ENCODE data around the gene DNAJA2.
"Not testable (repeated sequence)": the region's sequence is repeated elsewhere in the genome, so short reads cannot be mapped to it uniquely, and the experiment has no call there.

DNAJA2 gene

DNA sequence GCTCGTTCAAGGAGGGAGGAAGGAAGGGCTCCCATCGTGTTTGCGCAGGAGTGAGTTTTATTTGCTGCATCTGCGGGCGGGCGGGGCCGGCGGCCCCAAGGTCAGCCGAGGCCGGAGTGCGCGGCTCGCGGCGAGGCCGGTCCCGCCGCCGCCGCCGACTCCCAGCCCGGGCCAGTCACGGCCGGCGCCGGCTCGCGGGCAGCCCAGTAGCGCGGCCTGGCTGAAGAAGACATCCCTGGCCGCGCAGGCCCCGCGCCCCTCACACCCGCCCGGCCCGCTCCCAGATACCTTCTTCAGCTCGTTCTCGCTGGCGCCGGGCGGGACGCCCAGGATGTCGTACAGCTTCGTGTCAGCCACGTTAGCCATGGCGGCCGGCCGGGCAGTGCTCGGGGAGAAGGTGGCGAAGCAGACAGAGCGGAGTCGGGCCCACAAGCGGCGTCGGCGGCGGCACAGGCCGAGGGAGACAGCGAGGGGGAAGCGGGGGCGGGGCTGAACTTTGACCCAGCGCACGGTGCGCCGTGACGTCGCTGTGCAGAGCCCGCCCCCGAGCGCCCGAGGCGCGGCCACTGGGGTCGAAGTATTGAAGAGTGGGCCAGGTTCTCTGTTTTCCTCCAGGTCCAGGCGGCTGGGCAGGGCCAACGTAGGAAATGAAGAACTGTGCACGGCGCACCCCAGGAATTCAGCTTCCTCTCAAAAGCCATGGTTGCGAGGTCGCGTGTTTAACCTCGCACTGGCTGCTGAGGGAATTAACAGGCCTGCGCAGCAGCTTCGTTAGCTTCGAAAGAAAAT is at the start of gene DNAJA2:
Gene DNAJA2, minus strand, starts transcription at position 468 of the 789 bp plus-strand sequence. Its CDS starts 102 bp downstream, at position 366.
- DNase-seq (ENCODE audit: low read depth, low spot score), result peak; percentile 72

DNA sequence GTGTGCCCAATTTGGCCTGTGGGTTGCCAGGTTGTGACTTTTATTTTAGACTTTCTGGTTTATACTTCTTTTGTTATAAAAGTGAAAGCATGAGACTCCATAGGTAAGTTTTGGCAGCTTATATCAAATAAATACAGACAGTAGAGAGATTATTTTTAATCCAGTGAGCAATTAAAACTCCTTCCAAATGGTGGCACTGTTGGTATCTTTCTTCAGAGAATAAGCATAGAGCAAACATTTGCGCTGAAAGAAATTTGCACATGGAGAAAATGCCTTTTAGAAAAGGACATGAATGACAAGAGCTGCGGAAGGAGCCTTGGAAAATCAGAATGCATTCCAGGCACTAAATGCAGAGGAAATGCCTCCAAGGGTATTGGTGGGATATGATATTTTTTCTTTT is 46.1 kb upstream of the DNAJA2 start:
- DNase-seq (ENCODE audit: low read depth, low spot score), result no peak

DNA sequence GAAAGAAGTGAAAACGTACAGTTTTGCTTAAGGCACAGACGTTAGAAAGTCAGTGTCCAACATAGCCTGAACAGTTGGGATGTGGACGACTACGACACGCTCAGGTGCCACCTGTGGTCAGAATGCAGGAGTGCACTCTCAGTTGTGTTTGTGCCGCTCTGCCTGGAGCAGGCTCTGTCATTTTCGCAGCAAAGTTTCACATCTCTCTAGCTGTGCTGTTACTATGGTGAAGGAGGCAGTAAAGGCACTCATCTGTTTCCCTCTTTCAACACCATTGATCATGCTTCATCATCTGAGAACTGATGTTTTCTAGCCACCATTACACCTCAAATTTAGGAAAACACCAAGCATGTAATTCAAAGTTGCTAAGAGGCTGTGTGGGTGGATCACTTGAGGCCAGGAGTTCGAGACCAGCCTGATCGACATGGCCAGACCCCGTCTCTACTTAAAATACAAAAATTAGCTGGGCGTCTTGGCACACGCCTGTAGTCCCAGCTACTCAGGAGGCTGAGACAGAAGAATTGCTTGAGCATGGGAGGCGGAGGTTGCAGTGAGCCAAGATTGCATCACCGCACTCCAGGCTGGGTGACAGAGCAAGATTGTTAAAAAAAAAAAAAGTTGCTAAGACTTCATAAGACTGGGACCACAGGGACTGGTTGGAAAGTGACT is 44.9 kb upstream of the DNAJA2 start:
- no peak for DNase-seq (ENCODE audit: low read depth, low spot score)

- DNase-seq (ENCODE audit: low read depth, low spot score), result no peak
These were observed 44.2 kb upstream of the DNAJA2 start for GRCh38 chr16:47017636-47018035.

GRCh38 chr16:47016700-47017133 is 43.2 kb upstream of the DNAJA2 start:
- no peak for DNase-seq (ENCODE audit: low read depth, low spot score)

GRCh38 chr16:47013910-47014309 is 40.4 kb upstream of the DNAJA2 start:
- DNase-seq (ENCODE audit: low read depth, low spot score), result no peak

GRCh38 chr16:47013172-47013571 is 39.7 kb upstream of the DNAJA2 start:
- DNase-seq (ENCODE audit: low read depth, low spot score), result no peak

- not testable (repeated sequence) for DNase-seq (ENCODE audit: low read depth, low spot score)
These were observed 37.3 kb upstream of the DNAJA2 start for GRCh38 chr16:47010812-47011211.

GRCh38 chr16:47008612-47009011 is 35.1 kb upstream of the DNAJA2 start:
- no peak for DNase-seq (ENCODE audit: low read depth, low spot score)

GRCh38 chr16:47008174-47008573 is 34.7 kb upstream of the DNAJA2 start:
- no peak for DNase-seq (ENCODE audit: low read depth, low spot score)

GRCh38 chr16:47004652-47005051 is 31.2 kb upstream of the DNAJA2 start:
- DNase-seq (ENCODE audit: low read depth, low spot score), result no peak

DNA sequence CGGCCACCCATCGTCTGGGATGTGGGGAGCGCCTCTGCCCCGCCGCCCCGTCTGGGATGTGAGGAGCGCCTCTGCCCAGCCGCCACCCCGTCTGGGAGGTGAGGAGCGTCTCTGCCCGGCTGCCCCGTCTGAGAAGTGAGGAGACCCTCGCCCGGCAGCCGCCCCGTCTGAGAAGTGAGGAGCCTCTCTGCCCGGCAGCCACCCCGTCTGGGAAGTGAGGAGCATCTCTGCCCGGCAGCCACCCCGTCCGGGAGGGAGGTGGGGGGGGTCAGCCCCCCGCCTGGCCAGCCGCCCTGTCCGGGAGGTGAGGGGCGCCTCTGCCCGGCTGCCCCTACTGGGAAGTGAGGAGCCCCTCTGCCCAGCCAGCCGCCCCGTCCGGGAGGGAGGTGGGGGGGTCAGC is 26.6 kb upstream of the DNAJA2 start:
- DNase-seq (ENCODE audit: low read depth, low spot score), result not testable (repeated sequence)

DNA sequence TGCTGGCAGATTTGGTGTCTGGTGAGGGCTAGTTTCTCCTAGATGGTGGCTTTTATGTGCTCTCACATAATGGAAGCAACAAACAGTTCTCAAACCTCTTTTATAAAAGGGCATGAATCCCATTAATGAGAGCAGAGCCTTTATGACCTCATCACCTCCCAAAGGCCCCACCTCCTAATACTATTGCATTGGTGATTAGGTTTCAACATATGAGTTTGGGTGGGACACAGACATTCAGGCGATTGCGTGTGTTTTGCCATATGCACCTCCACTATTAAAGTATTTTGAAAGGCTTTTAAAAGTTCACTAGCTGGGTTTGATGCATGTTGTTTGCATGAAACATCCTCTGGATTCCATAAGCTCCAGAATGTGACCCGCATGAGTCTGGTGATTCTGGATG is 24.4 kb upstream of the DNAJA2 start:
- no peak for DNase-seq (ENCODE audit: low read depth, low spot score)

GRCh38 chr16:46996952-46997458 is 23.5 kb upstream of the DNAJA2 start:
- DNase-seq (ENCODE audit: low read depth, low spot score), result no peak

GRCh38 chr16:46996391-46996790 is 22.9 kb upstream of the DNAJA2 start:
- no peak for DNase-seq (ENCODE audit: low read depth, low spot score)

GRCh38 chr16:46991729-46992704 is 18.5 kb upstream of the DNAJA2 start:
- no peak for DNase-seq (ENCODE audit: low read depth, low spot score)

DNA sequence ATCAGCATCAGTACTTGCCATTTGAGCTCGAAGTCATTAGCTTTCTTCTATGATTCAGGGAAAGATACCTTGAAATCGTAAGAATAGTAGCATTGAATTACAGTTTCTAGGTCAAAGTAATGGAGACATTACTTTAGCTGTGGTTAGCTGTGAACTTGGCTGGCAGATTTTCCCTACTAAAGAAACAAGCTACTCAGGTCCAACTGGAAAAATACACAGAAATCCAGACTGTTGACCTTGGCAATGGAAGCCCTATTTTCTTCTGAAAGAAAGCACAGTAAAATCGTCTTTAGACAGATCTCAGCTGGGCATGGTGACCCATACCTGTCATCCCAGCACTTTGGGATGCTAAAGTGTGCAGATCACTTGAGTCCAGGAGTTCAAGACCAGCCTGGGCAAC is 13.4 kb upstream of the DNAJA2 start:
- DNase-seq (ENCODE audit: low read depth, low spot score), result no peak

DNA sequence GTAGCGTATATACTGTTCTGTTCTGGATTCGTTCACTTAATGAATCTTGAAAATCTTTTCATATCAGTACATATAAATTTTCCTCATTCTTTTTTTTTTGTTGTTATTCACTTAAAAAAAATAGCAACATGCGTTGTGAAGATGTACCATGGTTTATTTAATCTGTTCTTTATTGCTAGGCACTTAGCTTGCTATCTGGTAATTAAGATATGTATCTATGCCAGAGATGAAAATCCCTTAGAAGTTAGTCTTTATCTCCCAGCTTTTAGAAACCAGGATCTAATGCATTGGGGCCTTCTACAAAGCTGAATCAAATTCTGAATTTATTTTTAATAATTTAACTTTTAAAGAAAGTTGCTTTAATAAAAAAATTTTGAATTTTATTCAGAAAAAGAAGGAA is 13.0 kb upstream of the DNAJA2 start:
- no peak for DNase-seq (ENCODE audit: low read depth, low spot score)

DNA sequence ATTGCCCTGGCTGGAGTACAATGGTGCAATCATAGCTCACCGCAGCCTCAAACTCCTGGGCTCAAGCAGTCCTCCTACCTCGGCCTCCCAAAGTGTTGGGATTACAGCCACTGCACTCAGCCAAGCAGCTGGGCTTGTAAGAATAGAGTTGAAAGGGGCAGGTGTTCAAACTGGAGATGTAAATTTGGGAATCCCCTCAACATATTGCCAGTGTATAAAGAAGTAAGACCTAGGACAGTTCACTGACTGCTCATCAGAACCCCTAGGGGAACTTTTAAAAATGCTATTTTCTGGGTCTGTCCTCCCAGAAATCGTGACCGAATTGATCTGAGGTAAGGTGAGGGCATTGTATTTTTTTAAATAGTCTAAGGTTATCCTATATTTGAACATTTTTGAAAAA is 8.9 kb upstream of the DNAJA2 start:
- DNase-seq (ENCODE audit: low read depth, low spot score), result no peak

DNA sequence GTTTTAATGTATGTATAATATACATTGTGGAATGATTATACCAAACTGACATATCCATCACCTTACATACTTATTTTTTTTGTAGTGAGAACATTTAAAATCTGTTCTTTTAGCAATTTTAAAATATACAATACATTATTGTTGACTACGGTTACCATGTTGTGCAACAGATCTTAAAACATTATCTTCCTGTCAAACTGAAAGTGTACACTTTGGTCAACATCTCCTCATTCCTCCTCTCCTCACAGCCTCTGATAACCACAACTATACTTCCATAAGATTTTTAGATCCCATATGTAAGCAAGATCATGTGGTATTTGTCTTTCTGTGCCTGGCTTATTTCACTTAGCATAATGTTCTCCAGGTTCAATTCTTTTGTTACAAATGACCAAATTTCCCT is 7.5 kb upstream of the DNAJA2 start:
- no peak for DNase-seq (ENCODE audit: low read depth, low spot score)

GRCh38 chr16:46976550-46976949 is 3.1 kb upstream of the DNAJA2 start:
- no peak for DNase-seq (ENCODE audit: low read depth, low spot score)
